ENCODE data around the gene SDHB.

DNA sequence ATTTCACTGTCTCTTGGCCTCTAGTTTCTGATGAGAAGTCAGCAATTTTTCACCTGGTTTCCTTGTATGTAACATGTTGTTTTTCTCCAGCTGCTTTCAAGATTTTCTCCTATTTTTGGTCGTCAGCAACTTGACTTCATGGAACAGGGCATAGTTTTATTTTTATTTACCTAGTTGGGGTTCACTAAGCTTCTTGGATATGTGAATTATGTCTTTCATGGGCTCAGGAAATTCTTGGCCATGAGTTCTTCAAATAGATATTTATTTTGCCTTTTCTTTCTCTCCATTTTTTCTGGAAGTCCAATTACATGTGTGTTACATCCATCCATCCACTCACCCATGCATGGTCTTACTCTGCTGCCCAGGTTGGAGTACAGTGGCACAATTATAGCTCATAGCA, 13.7 kb downstream of the SDHB start:
- TF ChIP-seq CTCF (conservative IDR thresholded peaks at IDR 0.05; ENCODE audit: low read length), result no peak
- TF ChIP-seq EZH2phosphoT487 (IDR thresholded peaks at IDR 0.05; ENCODE audit: borderline replicate concordance), result no peak
